Adrenal gland (tissue), 12 donors: ENCODE results near the gene IL1F10. TPM values are rescaled to one million over a fixed set of nuclear protein-coding genes. Genes with fewer than 3 reads are reported as not detected.
A peak's percentile ranks its signal among the peaks of the same experiment; 100 is the strongest.

Source experiments
- DNase-seq, 7 donors: peaks; one replicate each; pipeline ENCODE4 v3.0.0-alpha.2; 2019 to 2020
- H3K27ac ChIP-seq, 5 donors: fragments of 200-600 bp; sonication (generic) in 4 of 5; 1 replicate in 3 of 5; 2 replicates in 2 of 5; pipeline versions ENCODE4 v1.5.1 to v1.8.0; 2016 to 2020; ENCODE audit warnings: mild to moderate bottlenecking in 1 of 5
- H3K27me3 ChIP-seq: fragments of 200-600 bp; 2 replicates; pipeline ENCODE4 v1.8.0; 2021
- H3K36me3 ChIP-seq, 2 donors: fragments of 200-600 bp; replicated peaks in 1 of 2; 1 replicate in 1 of 2; 2 replicates in 1 of 2; pipeline versions ENCODE4 v1.5.1 to v1.8.0; 2018 to 2022
- H3K4me1 ChIP-seq, 2 donors: fragments of 200-600 bp; replicated peaks in 1 of 2; 1 replicate in 1 of 2; 2 replicates in 1 of 2; pipeline versions ENCODE4 v1.5.1 to v1.8.0; 2018 to 2021
- H3K4me3 ChIP-seq, 4 donors: fragments of 200-600 bp; sonication (generic) in 3 of 4; one replicate each; pipeline ENCODE4 v1.5.1; 2016 to 2018
- H3K9me3 ChIP-seq, 3 donors: fragments of 200-600 bp; sonication (generic) in 1 of 3; replicated peaks in 1 of 3; 1 replicate in 2 of 3; 2 replicates in 1 of 3; pipeline versions ENCODE4 v1.5.1 to v1.8.0; 2016 to 2021
- CTCF ChIP-seq, 6 experiments: fragments of 450-650 bp in 4 of 6; fragments of 200-600 bp in 2 of 6; sonication (generic) in 1 of 6; IDR thresholded peaks; 1 replicate in 5 of 6; 2 replicates in 1 of 6; pipeline versions ENCODE4 v1.5.1 to v1.8.0; 2016 to 2021; ENCODE audit warnings: antibody characterized with exemption in 6 of 6, mild to moderate bottlenecking in 2 of 6, moderate library complexity in 1 of 6
- POLR2A ChIP-seq, 2 donors: fragments of 450-650 bp; IDR thresholded peaks; one replicate each; pipeline ENCODE4 v1.6.1; 2017; ENCODE audit warnings: antibody characterized with exemption in 2 of 2, mild to moderate bottlenecking in 2 of 2, moderate library complexity in 1 of 2
- WGBS, 4 donors: extraction: QIAGEN DNeasy Blood & Tissue Kit in 2 of 4; methylation state at CpG; one replicate each; pipeline versions ENCODE4 v1.1.5 to v1.1.7; 2013 to 2017; 5-methylcytosine and 5-hydroxymethylcytosine counted together
- intact Hi-C, 2 donors: fragments of 100-400 bp; cut with DNase I; formaldehyde crosslinking; loops; one replicate each; pipeline versions ENCODE4 v1.14.1 to v1.15.0; 2022 to 2023
- polyA plus RNA-seq, 3 donors: library from polyadenylated mRNA; stranded (reverse); fragments of 200-250 nt in 2 of 3; fragments of 350-450 nt in 1 of 3; fragmentation: Illumina TruSeq in 1 of 3; extraction: RNeasy Lipid Tissue Mini Kit (QIAGEN cat#74804) in 1 of 3; gene quantifications; one replicate each; pipeline ENCODE4 v1.2.3, GENCODE V29; 2013 to 2014
- total RNA-seq, 9 donors: library from RNA; depleted of rRNA in 4 of 9; stranded (reverse); fragments of >200 nt in 4 of 9; fragments of 120-200 nt in 1 of 9; fragmentation: NEBNext Ultra II Directional in 1 of 9; extraction: Animal tissue kit (Norgen Biotek cat#: 25700) in 1 of 9; gene quantifications; one replicate each; pipeline versions ENCODE4 v1.1.0 to v1.2.4, GENCODE V29; 2013 to 2023
- donor health status: healthy with polysubstance abuse.
- donor health status: Bipolar disorder and iron deficiency.
- donor health status: DM: yes; HTN: yes; CAD: no.
- donor health status: DM: no; HTN: no; CAD: no.
- donor health status: DM: no; HTN: no; CAD: no.
- donor health status: DM: yes; HTN: yes; CAD: no.

Gene IL1F10
- total and polyA plus RNA-seq, 12 donors: not detected

GRCh38 chr2:113113807-113114206 is 46.0 kb downstream of the IL1F10 start:
- no peak for DNase-seq
- no peaks in the 10 kb centered on the region for H3K36me3 ChIP-seq
- no peak overlapping the region for H3K4me3 ChIP-seq
- no peaks in the 10 kb centered on the region for H3K27me3 ChIP-seq
- H3K27ac ChIP-seq: no peak overlapping the region
- TF ChIP-seq CTCF (IDR thresholded peaks at IDR 0.05): no peak
- no peak for TF ChIP-seq POLR2A (IDR thresholded peaks at IDR 0.05)
- intact Hi-C loops: no loop called here
- 66 to 70% (median 68%) methylated on average over 3 of the region's 3 CpGs for WGBS, 4 donors
- H3K4me1 ChIP-seq: peaks cover 0 to 5% of the 10 kb centered on the region in 2 donors
- H3K9me3 ChIP-seq: no peaks in the 10 kb centered on the region

GRCh38 chr2:113114224-113114945 is 46.6 kb downstream of the IL1F10 start:
- no peak for TF ChIP-seq POLR2A (IDR thresholded peaks at IDR 0.05)
- no peak for TF ChIP-seq CTCF (IDR thresholded peaks at IDR 0.05)
- 79 to 83% (median 81%) methylated on average over 6 of the region's 6 CpGs for WGBS, 4 donors
- no peak for DNase-seq
- peaks cover 0 to 5% of the 10 kb centered on the region in 2 donors for H3K4me1 ChIP-seq
- H3K36me3 ChIP-seq: no peaks in the 10 kb centered on the region
- H3K27ac ChIP-seq: no peak overlapping the region
- no peaks in the 10 kb centered on the region for H3K27me3 ChIP-seq
- H3K9me3 ChIP-seq: no peaks in the 10 kb centered on the region
- H3K4me3 ChIP-seq: no peak overlapping the region
- intact Hi-C loops: no loop called here

DNA sequence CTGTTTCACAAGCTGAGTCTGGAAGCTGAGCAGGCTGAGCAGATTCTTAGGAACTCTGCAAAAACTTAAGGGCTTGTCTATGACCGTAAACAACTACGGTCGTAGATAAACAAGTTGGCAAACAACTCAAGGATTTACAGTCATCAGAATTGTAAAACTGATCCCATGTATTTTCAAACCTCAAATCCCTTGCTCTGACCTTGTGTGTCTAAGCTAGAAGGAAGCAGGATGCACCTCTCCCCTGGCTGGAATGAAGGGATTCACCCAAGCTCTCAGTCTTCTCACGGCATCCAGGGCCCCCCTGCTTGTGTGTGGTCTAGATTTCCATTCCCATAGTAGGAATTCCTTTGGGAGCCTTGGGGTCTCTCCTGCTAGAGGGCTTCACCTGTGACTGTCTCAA is 47.2 kb downstream of the IL1F10 start:
- no peaks in the 10 kb centered on the region for H3K36me3 ChIP-seq
- 46 to 67% (median 61%) methylated on average over 4 of the region's 4 CpGs for WGBS, 4 donors
- TF ChIP-seq POLR2A (IDR thresholded peaks at IDR 0.05) (no peak), CTCF (IDR thresholded peaks at IDR 0.05) (no peak)
- H3K27ac ChIP-seq: no peak overlapping the region
- no peaks in the 10 kb centered on the region for H3K9me3 ChIP-seq
- no peaks in the 10 kb centered on the region for H3K27me3 ChIP-seq
- intact Hi-C loops: no loop called here
- no peak for DNase-seq
- peaks cover 0 to 5% of the 10 kb centered on the region in 2 donors for H3K4me1 ChIP-seq
- no peak overlapping the region for H3K4me3 ChIP-seq

- Histone ChIP-seq H3K27me3 (no peaks in the 10 kb centered on the region), H3K9me3 (no peaks in the 10 kb centered on the region), H3K27ac (peak overlapping the region in 1 of 5 donors; percentile 74), H3K36me3 (no peaks in the 10 kb centered on the region), H3K4me1 (peaks cover 0 to 5% of the 10 kb centered on the region in 2 donors), H3K4me3 (no peak overlapping the region)
- DNase-seq: no peak
- TF ChIP-seq POLR2A (IDR thresholded peaks at IDR 0.05): no peak
- TF ChIP-seq CTCF (IDR thresholded peaks at IDR 0.05): no peak
- intact Hi-C loops: no loop called here
- WGBS, 4 donors: 74 to 88% (median 83%) methylated on average over 8 to 10 of the region's 10 CpGs
These were observed 48.6 kb downstream of the IL1F10 start for GRCh38 chr2:113116100-113116958.
